ENCODE measurements around the gene DCHS1.

Gene DCHS1

GRCh38 chr11:6625832-6626420 is 29.7 kb downstream of the DCHS1 start:
- no peak overlapping the region for H3K4me3 ChIP-seq (ENCODE audit: low read depth, low read length)
- no peak for TF ChIP-seq CTCF (IDR thresholded peaks at IDR 0.05; ENCODE audit: borderline replicate concordance, insufficient read depth, low read depth, low read length)

- TF ChIP-seq CTCF (IDR thresholded peaks at IDR 0.05; ENCODE audit: borderline replicate concordance, insufficient read depth, low read depth, low read length): no peak
- no peak overlapping the region for H3K4me3 ChIP-seq (ENCODE audit: low read depth, low read length)
Observed at GRCh38 chr11:6625156-6625831, 30.3 kb downstream of the DCHS1 start.

GRCh38 chr11:6623391-6624363 is 31.9 kb downstream of the DCHS1 start:
- TF ChIP-seq CTCF (IDR thresholded peaks at IDR 0.05; ENCODE audit: borderline replicate concordance, insufficient read depth, low read depth, low read length): no peak
- H3K4me3 ChIP-seq (ENCODE audit: low read depth, low read length): no peak overlapping the region

- no peak overlapping the region for H3K4me3 ChIP-seq (ENCODE audit: low read depth, low read length)
- no peak for TF ChIP-seq CTCF (IDR thresholded peaks at IDR 0.05; ENCODE audit: borderline replicate concordance, insufficient read depth, low read depth, low read length)
Observed at GRCh38 chr11:6622261-6623171, 33.1 kb downstream of the DCHS1 start.

GRCh38 chr11:6621711-6622211 is 33.8 kb downstream of the DCHS1 start:
- no peak overlapping the region for H3K4me3 ChIP-seq (ENCODE audit: low read depth, low read length)
- no peak for TF ChIP-seq CTCF (IDR thresholded peaks at IDR 0.05; ENCODE audit: borderline replicate concordance, insufficient read depth, low read depth, low read length)

- no peak for TF ChIP-seq CTCF (IDR thresholded peaks at IDR 0.05; ENCODE audit: borderline replicate concordance, insufficient read depth, low read depth, low read length)
- no peak overlapping the region for H3K4me3 ChIP-seq (ENCODE audit: low read depth, low read length)
Observed at GRCh38 chr11:6620636-6621035, 35.0 kb downstream of the DCHS1 start.

Measured in GM12875 (cell line).